Airway epithelial cell (primary cell): ENCODE measurements around the gene EIF2B4. TPM values are rescaled to one million over a fixed set of nuclear protein-coding genes. Genes with fewer than 3 reads are reported as not detected.

Experiments used
- total RNA-seq: library from RNA; depleted of rRNA; stranded (reverse); fragments of >200 nt; gene quantifications from 2 replicates; pipeline ENCODE4 v1.2.3, GENCODE V29; 2015

Gene EIF2B4
- 35.3 and 37.6 TPM in 2 replicates for total RNA-seq

GRCh38 chr2:27370026-27370815 lies at the start of gene EIF2B4, which contains the start of gene SNX17:
TSS of gene EIF2B4 (minus strand) at chr2:27370338. CDS start at chr2:27370314, 24 bp downstream.
TSS of gene SNX17 (plus strand) at chr2:27370616. CDS start at chr2:27370744, 128 bp downstream.

GRCh38 chr2:27409321-27410073 lies 39.4 kb upstream of the EIF2B4 start, which contains the start of gene PPM1G:
TSS of gene PPM1G (minus strand) at chr2:27409591. CDS start at chr2:27409422, 169 bp downstream.

GRCh38 chr2:27380626-27381545 lies 10.7 kb upstream of the EIF2B4 start, which contains the start of gene ZNF513:
TSS of gene ZNF513 (minus strand) at chr2:27380734. CDS start at chr2:27380526, 208 bp downstream.

GRCh38 chr2:27356382-27357181 lies 13.6 kb downstream of the EIF2B4 start, which contains the start of gene GTF3C2:
TSS of gene GTF3C2 (minus strand) at chr2:27356764. CDS start at chr2:27343554, 13,210 bp downstream.

GRCh38 chr2:27322766-27323595 lies 47.2 kb downstream of the EIF2B4 start, which contains the start of gene MPV17:
TSS of gene MPV17 (minus strand) at chr2:27323097. CDS start at chr2:27322517, 580 bp downstream.

Other genes with a start within 250 kb of the EIF2B4 start
- not detected in 2 replicates for gene ABHD1, start 246.5 kb downstream of the EIF2B4 start, total RNA-seq
- 59.9 and 68.1 TPM in 2 replicates for gene PREB, start 235.7 kb downstream of the EIF2B4 start, total RNA-seq
- gene PRR30, start 230.9 kb downstream of the EIF2B4 start, total RNA-seq: not detected in 2 replicates
- not detected in 2 replicates for gene TCF23, start 221.3 kb downstream of the EIF2B4 start, total RNA-seq
- gene ATRAID, start 158.3 kb downstream of the EIF2B4 start, total RNA-seq: 120 and 148 TPM in 2 replicates
- gene SLC5A6, start 158.1 kb downstream of the EIF2B4 start, total RNA-seq: 29.6 and 40.1 TPM in 2 replicates
- 43.7 and 51.4 TPM in 2 replicates for gene CAD, start 153.0 kb downstream of the EIF2B4 start, total RNA-seq
- not detected in 2 replicates for gene SLC30A3, start 107.3 kb downstream of the EIF2B4 start, total RNA-seq
- not detected in 2 replicates for gene DNAJC5G, start 94.9 kb downstream of the EIF2B4 start, total RNA-seq
- gene TRIM54, start 87.9 kb downstream of the EIF2B4 start, total RNA-seq: not detected in 2 replicates
- 0.49 and 1.7 TPM in 2 replicates for gene UCN, start 61.9 kb downstream of the EIF2B4 start, total RNA-seq
- 73.2 and 88.3 TPM in 2 replicates for gene MPV17, start 47.2 kb downstream of the EIF2B4 start, total RNA-seq
- 38.6 and 48.0 TPM in 2 replicates for gene GTF3C2, start 13.6 kb downstream of the EIF2B4 start, total RNA-seq
- gene SNX17, start 278 bp upstream of the EIF2B4 start, total RNA-seq: 86.1 and 106 TPM in 2 replicates
- 9.1 and 11.0 TPM in 2 replicates for gene ZNF513, start 10.4 kb upstream of the EIF2B4 start, total RNA-seq
- gene PPM1G, start 39.3 kb upstream of the EIF2B4 start, total RNA-seq: 114 and 115 TPM in 2 replicates
- gene NRBP1, start 58.3 kb upstream of the EIF2B4 start, total RNA-seq: 64.1 and 83.3 TPM in 2 replicates
- 44.1 and 86.7 TPM in 2 replicates for gene KRTCAP3, start 72.0 kb upstream of the EIF2B4 start, total RNA-seq
- gene IFT172, start 119.4 kb upstream of the EIF2B4 start, total RNA-seq: 8.2 and 9.2 TPM in 2 replicates
- gene FNDC4, start 124.9 kb upstream of the EIF2B4 start, total RNA-seq: 9.7 and 12.5 TPM in 2 replicates
- gene GCKR, start 126.5 kb upstream of the EIF2B4 start, total RNA-seq: not detected in 2 replicates
- 14.7 and 22.4 TPM in 2 replicates for gene ZNF512, start 212.7 kb upstream of the EIF2B4 start, total RNA-seq